ENCODE results near the gene MAST2.

MAST2 gene

DNA sequence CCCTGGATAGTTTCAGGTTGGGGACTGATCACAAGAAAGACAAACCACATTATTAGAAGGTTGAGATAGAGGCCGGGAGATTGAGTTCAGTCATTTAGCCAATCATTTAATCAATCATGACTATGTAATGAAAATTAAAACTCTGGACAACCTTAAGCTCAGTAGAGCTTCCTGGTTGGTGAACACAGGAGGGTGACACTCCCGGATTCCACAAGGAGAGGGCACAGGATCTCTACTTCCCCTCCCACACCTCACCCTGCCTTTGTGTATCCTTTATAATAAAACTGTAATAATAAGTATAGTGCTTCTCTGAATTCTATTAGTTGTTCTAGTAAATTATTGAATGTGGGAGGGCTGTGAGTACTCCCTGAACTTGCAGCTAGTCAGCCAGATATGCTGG is 178.9 kb downstream of the MAST2 start:
- no peak for DNase-seq (ENCODE audit: low read depth)

DNA sequence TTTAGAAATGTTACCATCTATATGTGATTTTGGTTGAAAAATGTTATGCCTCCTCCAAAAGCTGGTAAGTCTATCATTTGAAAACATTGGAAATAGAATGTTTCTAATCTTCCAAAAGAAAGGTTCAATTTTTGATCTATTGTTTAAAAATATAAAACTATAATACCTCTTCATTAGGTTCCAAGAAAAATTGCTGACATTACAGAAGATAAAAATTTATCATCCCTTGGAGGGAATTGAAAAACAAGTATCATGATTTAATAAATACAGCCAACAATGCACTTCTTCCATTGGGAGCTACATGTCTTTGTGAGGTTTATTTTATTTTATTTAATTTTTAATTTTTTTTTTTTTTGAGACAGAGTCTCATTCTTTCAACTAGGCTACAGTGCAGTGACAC is 180.6 kb downstream of the MAST2 start:
- no peak for DNase-seq (ENCODE audit: low read depth)

DNA sequence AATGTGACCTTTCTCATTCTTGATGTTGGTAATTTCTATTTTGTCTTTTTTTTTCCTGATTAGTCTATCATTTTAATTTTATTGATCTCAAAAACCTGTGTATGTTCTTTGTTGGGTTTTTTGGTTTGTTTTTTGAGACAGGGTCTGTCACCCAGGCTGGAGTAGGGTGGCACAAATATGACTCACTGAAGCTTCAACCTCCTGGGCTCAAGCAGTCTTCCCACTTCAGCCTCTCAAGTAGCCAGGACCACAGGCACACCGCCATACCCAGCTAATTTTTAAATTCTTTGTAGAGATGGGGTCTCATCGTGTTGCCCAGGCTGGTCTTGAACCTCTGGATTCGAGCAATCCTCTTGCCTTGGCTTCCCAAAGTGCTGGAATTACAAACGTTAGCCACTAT is 183.8 kb downstream of the MAST2 start:
- DNase-seq (ENCODE audit: low read depth) = no peak

DNA sequence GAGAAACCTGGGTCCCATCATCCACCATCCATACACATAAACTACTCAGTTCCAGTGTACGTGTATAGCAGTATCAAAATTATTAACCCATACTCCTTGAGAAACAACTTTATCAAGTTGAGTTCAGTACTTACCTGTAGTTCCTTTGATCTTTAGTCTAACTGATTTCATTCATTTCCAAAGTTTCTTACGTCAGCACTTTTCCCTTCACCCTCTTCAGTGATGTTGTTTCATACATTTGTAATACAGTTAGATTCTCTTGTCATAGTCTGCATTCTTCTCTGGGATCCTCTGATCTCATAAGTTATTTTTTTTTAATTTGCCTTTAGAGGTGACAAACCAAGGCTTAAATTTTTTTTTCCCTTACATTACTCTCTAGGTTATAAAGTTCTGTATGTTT is 185.8 kb downstream of the MAST2 start:
- no peak for DNase-seq (ENCODE audit: low read depth)

DNA sequence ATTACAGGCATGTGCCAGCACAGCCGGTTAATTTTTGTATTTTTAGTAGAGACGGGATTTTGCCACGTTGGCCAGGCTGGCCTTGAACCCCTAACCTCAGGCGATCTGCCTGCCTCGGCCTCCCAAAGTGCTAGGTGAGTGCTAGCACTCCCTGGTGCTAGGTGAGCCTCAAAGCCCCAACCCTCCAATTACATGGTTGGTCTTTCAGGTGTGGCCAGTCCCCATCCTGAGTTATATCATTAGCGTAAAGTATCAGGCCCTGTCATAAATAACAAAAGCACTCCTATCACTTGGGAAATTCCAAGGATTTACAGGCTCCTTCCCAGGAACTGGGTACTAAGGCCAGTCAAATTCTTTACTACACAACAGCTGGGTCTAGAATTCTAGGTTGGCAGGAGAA is 191.0 kb downstream of the MAST2 start:
- no peak for DNase-seq (ENCODE audit: low read depth)

DNA sequence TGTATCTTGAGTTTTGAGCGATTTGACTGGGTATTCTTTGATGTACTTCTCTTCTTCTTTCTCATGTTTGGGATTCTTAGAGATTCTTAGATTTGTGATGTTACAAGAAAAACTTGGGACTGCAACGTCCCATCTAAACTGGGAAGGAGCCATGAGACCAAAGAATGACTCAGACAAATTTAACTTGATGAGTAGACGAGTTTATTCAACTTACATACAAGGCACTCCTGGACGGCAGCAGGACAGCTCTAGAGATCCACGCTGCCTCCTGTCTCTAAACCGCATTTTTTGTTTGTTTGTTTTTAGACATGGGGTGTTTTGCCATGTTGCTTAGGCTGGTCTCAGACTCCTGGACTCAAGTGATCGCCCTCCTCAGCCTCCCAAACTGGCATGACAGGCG is 191.9 kb downstream of the MAST2 start:
- peak; percentile 30 for DNase-seq (ENCODE audit: low read depth)

DNA sequence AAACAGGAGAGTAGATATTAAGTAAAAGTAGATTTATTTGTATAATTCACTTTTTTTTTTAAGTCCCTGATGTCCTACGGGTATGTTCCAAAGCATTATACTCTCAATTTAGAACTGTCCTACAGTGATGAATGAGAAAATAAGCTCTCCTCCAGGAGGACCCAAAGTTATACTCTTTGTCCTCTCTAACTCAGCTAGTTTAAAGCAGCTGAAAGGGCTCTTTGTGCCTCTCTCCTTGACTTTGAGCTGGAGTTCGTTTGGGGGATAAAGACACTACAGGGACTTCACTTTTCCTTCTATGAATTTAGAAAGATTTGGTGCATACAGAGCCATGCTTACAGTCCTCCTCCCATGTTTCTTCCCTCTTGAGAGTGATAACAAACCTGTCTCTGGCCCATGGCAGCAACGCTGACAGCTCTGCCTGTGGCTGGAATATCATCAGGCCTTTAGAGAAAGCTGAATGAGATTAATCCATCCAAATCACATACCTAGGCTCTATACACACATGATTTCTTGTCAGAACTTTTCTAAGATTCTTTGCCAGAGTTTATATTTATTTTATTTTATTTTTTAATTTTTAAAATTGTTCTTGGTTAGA is 194.7 kb downstream of the MAST2 start:
- no peak for DNase-seq (ENCODE audit: low read depth)

DNA sequence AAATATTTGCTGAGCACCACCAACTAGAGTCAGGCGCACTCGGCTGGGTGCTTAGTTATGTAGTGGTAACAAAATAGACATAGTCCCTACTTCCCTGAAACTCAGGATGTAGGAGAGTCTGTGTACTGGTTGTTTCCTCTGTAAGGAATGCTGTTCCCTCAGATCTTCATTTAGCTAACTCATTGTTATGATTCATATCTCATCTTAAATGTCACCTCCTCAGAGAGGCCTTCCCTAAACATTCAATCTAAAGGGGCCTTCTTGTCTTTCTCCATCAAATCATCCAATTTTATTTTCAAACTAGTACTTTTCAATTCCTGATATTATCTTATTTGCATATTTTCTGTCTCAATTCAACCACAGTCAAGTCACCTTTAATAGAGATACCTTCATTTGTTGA is 196.1 kb downstream of the MAST2 start:
- DNase-seq (ENCODE audit: low read depth) = peak; percentile 39

DNA sequence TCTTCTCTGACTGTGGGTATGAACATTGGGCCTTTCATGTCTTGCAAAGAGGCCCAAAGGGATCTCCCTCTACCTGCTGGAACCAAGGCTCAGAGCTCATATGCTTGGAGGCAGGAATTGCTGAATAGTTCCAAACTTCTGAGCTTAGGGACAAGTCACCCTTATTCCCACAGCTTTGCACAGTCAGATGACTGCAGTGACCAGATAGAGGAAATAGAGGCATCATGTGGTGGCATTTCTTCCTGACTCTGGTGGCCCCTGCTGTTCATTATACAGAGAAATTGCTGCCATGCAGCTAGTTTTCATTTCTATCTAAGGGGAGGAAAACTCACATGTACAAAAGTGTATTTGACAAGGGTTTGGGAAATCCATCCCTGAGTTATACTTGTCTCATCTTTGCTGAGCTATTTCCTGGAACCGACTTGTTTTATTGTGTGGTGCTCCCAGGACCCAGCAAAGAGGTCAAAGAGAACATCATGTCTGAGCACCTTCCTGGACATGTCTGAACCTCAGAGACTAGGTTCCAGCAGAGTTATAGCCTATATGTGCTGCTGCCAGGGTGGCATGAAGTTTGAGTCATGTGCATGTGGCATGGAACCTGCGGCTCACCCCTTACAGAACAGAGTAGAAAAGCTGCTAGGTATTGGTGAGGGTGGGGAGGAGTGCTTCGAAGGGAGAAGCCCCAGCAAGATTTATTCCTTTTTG is 197.8 kb downstream of the MAST2 start:
- DNase-seq (ENCODE audit: low read depth) = no peak

DNA sequence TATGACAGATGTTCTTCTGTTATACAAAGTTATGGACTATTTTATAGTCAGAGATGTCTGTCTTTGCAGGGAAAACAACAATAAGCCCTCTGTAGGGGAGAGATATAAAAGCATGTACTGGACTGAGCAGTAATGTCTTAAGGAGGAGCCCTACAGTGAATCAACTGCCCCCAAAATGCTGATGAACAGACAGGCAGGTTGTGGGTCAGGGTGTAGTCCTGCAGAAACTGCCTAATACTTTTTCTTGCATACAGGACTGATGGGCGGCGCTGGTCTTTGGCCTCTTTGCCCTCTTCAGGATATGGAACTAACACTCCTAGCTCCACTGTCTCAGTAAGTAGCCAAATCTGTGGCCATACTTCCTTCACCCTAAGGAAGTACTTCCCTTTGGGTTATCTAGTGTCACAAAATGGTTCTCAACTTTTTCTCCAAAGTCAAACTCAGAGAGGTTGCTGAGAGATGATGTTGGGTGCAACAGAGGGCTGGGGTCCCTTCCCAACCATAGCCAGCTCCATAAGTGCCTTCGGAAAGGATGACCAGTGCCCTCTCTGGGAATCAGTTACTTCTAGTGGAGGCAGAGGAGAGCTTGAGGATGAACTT is 199.2 kb downstream of the MAST2 start:
- no peak for DNase-seq (ENCODE audit: low read depth)

DNA sequence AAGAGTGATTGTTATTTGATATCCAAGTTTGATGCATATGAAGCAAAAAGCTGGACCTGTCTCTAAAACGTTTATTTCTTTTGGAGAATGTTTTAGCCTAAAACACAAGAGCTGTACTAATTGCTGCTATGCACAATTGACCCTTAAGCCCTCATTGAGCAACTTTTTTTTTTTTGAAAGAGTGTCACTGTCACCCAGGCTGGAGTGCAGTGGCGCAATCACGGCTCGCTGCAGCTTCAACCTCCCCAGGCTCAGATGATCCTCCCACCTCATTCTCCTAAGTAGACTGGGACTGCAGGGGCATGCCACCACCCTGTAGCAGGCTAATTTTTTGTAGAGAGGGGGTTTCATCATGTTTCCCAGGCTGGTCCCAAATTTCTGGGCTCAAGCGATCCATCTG is 199.9 kb downstream of the MAST2 start:
- DNase-seq (ENCODE audit: low read depth) = no peak

DNA sequence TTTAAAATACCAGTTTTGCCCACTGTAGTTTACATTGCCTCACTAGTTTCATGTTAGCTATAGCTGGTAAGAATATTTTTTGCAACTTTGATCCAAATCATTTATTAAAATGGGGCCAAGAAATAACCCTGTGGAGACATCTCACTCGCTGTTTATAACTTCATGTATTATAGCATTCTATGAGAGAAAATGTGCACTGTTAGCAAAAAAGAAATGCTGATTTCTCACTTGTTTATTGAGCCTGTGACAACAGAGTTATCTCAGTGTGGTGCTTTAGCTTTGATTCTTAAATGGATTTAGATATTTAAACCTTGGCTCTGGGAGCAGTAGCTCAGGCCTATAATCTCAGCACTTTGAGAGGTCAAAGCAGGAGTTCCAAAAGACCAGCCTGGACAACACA is 201.1 kb downstream of the MAST2 start:
- DNase-seq (ENCODE audit: low read depth) = no peak

DNA sequence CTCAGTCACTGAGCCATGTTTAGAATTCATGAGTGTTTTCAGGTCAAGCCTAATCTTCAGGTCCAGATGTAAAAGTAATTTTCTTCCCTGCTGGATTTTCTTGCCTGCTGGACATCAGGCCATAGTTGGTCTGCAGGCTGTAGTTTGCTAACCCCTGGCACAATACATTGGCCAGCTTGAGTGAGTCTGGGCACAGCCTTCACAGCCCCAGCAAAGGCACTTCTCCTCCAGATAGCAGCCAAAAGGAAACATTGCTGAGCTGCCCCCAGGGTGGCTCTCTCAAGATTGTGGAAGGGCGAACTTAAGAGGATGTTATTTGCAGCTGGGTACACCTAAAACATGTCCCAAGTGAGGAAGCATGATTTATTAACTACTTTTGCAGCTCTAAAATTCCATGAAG is 202.2 kb downstream of the MAST2 start:
- DNase-seq (ENCODE audit: low read depth) = no peak

DNA sequence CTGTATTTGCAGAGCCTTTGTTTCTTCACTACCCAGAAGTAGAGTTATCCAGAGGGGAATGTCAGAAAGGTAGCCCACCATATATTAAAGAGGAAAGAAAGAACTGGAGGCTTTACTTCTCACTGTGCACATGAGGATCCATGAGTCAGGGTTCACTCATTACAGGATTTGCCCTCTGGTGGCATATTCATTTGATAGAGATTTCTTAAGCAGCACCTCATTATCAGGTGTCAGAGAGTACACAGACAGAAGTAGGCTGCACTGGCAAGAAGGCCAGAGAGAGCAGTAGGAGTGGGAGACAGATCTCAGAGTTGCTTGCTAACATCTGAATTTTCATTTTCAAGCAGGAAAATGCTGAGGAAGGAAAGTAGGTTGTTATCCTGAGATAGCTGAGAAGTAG is 205.2 kb downstream of the MAST2 start:
- no peak for DNase-seq (ENCODE audit: low read depth)

DNA sequence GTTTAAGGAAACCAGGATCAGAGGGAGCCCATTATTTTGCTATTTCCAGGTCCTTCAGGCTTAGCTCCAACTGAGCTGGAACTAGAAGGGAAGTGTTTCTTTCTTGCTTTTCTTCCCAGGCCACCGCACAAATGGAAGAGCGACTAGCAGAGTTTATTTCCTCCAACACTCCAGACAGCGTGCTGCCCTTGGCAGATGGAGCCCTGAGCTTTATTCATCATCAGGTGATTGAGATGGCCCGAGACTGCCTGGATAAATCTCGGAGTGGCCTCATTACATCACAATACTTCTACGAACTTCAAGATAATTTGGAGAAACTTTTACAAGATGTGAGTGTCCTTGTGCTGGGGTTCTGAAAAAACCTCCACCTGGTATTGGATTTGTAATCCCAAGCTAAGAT is 207.2 kb downstream of the MAST2 start:
- DNase-seq (ENCODE audit: low read depth) = no peak

DNA sequence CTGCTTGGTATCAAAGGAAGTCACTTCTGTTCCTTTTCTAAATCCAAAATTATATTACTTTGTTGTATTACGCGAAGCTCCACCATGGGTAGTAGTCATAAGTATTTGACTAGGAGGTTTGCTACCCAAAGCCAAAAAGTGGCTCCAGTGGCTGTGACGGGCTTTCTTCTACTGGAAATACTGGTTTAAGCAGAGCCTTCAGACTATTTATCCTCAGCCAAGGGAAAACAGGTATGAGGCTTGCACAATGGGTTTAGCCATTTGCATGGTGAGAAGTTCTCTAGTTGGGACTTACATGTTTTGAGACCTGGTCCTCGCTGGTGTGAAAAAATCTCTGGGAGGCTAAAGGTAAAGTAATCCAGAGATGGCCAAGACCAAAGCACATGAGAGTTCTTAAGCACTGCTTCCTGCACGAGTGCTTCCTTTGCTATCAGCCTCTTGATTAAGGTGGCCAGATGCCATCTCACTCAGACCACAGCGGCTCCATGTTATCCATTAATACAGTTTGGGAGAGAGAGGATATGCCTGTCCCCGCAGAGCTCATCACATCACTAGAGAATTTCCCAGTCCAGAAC is 207.8 kb downstream of the MAST2 start:
- DNase-seq (ENCODE audit: low read depth) = no peak

DNA sequence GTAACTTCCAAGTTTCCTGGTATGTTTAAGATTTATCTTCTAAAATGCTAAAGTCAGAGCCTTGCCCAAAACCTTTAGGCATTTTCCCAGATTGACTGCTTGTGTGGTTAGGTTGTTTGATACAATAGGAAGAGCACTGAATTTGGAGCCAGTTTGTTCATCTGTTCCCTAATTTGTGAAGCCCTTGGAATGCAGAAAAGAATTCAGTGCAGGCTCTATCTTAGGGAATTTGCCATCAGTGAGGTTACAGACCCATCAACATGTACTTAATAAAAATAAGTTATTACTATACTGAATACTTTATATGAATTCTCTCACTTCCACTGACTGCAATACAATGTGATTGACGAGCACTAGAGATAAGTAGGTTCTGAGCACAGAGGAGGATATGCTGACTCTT is 208.8 kb downstream of the MAST2 start:
- no peak for DNase-seq (ENCODE audit: low read depth)

DNA sequence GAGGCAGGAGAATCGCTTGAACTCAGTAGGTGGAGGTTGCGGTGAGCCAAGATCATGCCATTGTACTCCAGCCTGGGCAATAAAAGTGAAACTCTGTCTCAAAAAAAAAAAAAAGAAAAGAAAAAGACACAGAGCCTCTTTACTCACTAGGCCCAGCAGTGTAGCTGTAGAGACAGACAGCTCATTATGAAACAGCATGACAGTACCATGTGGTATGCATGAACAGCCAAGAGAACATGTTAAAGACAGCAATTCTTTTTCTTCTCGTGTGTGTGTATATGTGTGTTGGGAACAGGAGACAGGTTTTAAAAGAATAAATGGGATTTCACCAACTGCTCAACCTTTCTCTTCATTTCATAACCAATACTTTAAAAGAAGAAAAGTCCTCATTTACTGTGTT is 210.2 kb downstream of the MAST2 start:
- DNase-seq (ENCODE audit: low read depth) = no peak

DNA sequence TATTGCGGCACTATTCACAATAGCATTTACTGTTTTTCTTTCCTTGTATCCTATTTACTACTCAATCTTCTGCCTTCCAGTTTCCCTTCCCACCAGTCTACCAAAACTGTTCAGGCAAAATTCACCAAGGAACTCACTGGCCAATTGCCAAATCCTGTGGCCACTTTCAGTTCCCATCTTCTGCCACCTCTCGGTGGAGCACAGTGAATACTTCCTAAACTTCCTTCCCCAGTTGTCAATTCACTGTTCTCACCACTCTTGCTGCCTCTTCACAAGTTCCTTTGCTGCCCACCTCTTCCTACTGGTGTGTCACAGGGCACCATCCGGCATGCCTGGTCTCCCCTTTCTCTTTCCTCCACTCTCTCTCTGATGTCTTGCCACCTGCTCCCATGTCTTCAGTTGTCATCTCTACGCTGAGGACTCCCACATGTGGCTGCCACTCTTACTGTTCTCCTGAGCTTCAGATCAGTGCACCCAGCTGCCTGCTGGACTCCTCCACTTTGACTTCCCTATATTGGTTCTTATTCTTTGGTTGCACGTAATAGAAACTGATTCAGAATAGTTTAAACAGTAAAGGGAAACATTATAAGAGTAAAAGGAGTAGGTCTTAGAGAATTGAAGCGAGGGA is 214.6 kb downstream of the MAST2 start:
- no peak for DNase-seq (ENCODE audit: low read depth)

DNA sequence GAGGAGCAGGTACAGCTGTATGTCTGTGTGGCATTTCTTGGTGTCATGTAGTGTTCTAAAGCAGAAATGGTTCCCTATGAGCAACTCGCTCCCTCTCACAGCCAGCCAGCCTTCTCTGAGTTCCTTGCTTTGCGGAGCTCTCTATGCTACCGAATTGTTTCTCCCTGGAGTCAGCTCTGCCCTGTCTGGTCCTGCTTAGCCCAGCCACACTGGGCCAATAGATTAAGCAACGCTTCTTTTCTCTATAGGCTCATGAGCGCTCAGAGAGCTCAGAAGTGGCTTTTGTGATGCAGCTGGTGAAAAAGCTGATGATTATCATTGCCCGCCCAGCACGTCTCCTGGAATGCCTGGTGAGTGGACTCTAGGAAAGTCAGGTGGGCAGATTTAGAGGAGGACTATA is 215.9 kb downstream of the MAST2 start:
- DNase-seq (ENCODE audit: low read depth) = no peak

DNA sequence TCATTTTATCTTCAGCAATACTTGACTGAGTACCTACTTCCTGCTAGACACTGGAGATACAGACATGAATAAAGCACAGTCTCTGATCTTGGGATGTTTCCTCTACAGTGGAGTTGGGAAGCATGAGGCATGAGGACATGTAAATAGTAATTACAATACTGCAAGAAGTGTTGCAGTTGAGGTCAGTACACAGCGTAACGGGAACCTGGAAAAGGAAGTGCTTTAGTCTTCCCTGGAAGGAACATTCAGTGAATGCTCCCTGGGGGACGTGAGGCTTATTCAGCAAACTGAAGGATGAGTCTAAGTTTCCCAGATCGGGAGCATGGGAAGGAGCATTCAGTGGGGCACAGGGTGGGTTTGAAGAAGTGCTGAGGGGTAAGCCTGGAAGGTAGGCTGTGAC is 216.6 kb downstream of the MAST2 start:
- DNase-seq (ENCODE audit: low read depth) = no peak

DNA sequence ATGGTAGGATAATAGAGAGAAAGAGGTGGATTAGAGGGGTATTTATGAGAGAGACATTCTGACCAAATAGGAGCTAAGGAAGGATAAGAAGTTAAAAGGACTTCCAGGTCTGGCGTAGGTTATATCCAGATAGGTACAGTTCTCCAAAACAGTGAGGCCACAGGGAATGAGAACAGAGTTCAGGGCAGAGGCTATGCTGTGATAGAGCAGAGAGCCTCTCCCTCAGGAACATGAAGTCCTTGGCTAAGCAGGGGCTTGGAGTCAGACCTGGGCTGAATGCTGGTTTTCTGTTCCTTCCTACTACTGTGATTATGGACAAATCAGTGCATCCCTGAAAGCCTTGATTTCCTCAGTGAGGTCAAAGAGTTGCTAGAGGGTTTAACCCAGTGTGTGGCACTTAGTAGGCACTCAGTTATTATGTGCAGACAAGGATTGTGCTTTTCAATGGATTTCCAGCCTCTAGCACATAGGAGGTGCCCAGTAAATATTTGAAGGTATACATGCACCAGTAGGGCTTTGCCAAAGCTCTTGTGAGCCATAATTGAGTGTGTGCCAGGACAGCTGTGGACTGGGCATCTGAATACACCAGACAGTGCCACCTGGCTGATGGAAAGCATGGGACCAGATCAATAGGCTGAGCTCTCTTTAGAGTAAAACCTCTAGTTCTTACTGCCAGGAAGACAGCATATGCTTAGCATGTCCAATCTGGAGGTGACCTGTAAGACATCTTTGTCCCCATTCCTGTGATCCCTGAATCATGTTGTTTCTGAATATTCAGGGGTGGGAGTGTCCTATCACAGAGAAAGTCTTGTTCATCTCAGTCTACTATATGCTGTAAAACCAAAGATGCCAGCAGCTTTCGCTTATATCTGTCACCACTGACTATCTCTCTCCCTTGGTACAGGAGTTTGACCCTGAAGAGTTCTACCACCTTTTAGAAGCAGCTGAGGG is 217.9 kb downstream of the MAST2 start:
- no peak for DNase-seq (ENCODE audit: low read depth)

Data from iris pigment epithelial cell (primary cell).